ENCODE data around the gene ADARB2. TPM values are rescaled to one million over a fixed set of nuclear protein-coding genes. Genes with fewer than 3 reads are reported as not detected.

Gene ADARB2
- total RNA-seq, 4 donors from 2014 or later: 8.4 to 23.2 (median 19.6) TPM

- no peak for DNase-seq (ENCODE audit: low spot score in 2 of 2)
- no peak overlapping the region for H3K4me3 ChIP-seq
- H3K9me3 ChIP-seq: peaks cover 0 to 15% (median 0%) of the 10 kb centered on the region in 4 donors
- 61 to 68% methylated on average over 7 of the region's 7 CpGs for WGBS, 2 donors
- no peak overlapping the region for H3K27ac ChIP-seq
- TF ChIP-seq CTCF (IDR thresholded peaks at IDR 0.05): no peak
- TF ChIP-seq EP300 (IDR thresholded peaks at IDR 0.05): no peak
- TF ChIP-seq POLR2A (IDR thresholded peaks at IDR 0.05): no peak
- no peaks in the 10 kb centered on the region for H3K4me1 ChIP-seq
- no peaks in the 10 kb centered on the region for H3K27me3 ChIP-seq
- no peaks in the 10 kb centered on the region for H3K36me3 ChIP-seq
Measured at GRCh38 chr10:1708746-1709145, 28.6 kb downstream of the ADARB2 start.

- no peaks in the 10 kb centered on the region for H3K27me3 ChIP-seq
- TF ChIP-seq EP300 (IDR thresholded peaks at IDR 0.05) (no peak), POLR2A (IDR thresholded peaks at IDR 0.05) (no peak)
- H3K27ac ChIP-seq: no peak overlapping the region
- DNase-seq (ENCODE audit: low spot score in 2 of 2): no peak
- 35 to 39% methylated on average over 6 of the region's 6 CpGs for WGBS, 2 donors
- H3K36me3 ChIP-seq: no peaks in the 10 kb centered on the region
- H3K4me1 ChIP-seq: no peaks in the 10 kb centered on the region
- no peak overlapping the region for H3K4me3 ChIP-seq
- peaks cover 0 to 18% (median 0%) of the 10 kb centered on the region in 4 donors for H3K9me3 ChIP-seq
Measured at GRCh38 chr10:1706711-1707110, 30.6 kb downstream of the ADARB2 start.

- WGBS, 2 donors: 78 to 85% methylated on average over 3 of the region's 3 CpGs
- no peaks in the 10 kb centered on the region for H3K27me3 ChIP-seq
- H3K27ac ChIP-seq: no peak overlapping the region
- H3K4me3 ChIP-seq: no peak overlapping the region
- no peaks in the 10 kb centered on the region for H3K36me3 ChIP-seq
- no peak for DNase-seq (ENCODE audit: low spot score in 2 of 2)
- TF ChIP-seq POLR2A (IDR thresholded peaks at IDR 0.05): no peak
- TF ChIP-seq CTCF (IDR thresholded peaks at IDR 0.05): no peak
- TF ChIP-seq EP300 (IDR thresholded peaks at IDR 0.05): no peak
- H3K9me3 ChIP-seq: peaks cover 0 to 18% (median 0%) of the 10 kb centered on the region in 4 donors
- no peaks in the 10 kb centered on the region for H3K4me1 ChIP-seq
Measured at GRCh38 chr10:1706256-1706655, 31.1 kb downstream of the ADARB2 start.

DNA sequence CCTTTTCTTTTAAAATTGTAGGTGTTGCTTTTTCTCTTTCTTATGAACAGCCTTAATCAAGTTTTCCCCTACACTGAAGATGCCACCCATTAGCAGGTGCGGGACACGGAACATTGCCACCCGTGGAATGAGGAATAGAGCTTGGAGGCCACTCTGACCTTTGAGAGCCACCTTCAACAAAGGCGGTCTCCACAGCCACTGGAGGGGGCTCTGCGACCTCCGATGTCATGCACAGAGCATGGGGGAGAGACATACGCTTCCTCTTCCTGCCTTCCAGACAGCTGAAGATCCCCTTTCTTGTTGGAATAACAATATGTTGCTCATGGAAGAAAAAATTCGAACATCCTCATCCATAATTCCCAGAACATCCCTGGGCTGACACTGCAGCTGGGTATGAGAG is 39.1 kb downstream of the ADARB2 start:
- Histone ChIP-seq H3K36me3 (no peaks in the 10 kb centered on the region), H3K27ac (no peak overlapping the region), H3K4me1 (no peaks in the 10 kb centered on the region), H3K4me3 (no peak overlapping the region), H3K27me3 (no peaks in the 10 kb centered on the region), H3K9me3 (peaks cover 0 to 8% (median 0%) of the 10 kb centered on the region in 4 donors)
- TF ChIP-seq CTCF (IDR thresholded peaks at IDR 0.05) (no peak), POLR2A (IDR thresholded peaks at IDR 0.05) (no peak)
- no peak for DNase-seq (ENCODE audit: low spot score in 2 of 2)
- WGBS, 2 donors: 79 to 87% methylated on average over 8 of the region's 8 CpGs

DNA sequence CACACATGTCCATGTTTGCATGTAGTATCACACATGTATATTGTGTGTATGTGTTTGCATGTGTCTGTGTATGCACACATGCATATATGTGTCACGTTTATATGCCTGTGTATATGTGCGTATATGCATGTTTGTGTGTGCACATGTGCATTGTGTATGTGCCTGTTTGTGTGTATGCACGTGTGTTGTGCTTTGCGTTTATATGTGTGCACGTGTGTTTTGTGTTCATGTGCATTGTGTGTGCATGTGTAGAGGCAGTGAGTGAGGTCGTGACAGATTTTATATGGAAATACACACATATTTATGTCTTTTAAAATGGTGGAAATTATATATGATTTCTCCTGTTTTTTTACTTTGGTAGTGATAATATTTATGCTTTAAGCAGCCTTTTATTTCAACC is 41.2 kb downstream of the ADARB2 start:
- H3K4me3 ChIP-seq: no peak overlapping the region
- H3K36me3 ChIP-seq: no peaks in the 10 kb centered on the region
- TF ChIP-seq EP300 (IDR thresholded peaks at IDR 0.05) (no peak), CTCF (IDR thresholded peaks at IDR 0.05) (no peak), POLR2A (IDR thresholded peaks at IDR 0.05) (no peak)
- H3K4me1 ChIP-seq: no peaks in the 10 kb centered on the region
- WGBS, 2 donors: 94 to 96% methylated on average over 6 of the region's 6 CpGs
- H3K27ac ChIP-seq: no peak overlapping the region
- DNase-seq (ENCODE audit: low spot score in 2 of 2): no peak
- no peaks in the 10 kb centered on the region for H3K27me3 ChIP-seq
- H3K9me3 ChIP-seq: peaks cover 0 to 8% (median 0%) of the 10 kb centered on the region in 4 donors

GRCh38 chr10:1690086-1690485 is 47.2 kb downstream of the ADARB2 start:
- Histone ChIP-seq H3K27me3 (no peaks in the 10 kb centered on the region), H3K4me1 (peaks cover 0 to 9% (median 0%) of the 10 kb centered on the region in 4 donors), H3K4me3 (no peak overlapping the region), H3K36me3 (no peaks in the 10 kb centered on the region), H3K9me3 (no peaks in the 10 kb centered on the region), H3K27ac (no peak overlapping the region)
- WGBS, 2 donors: 51 to 60% methylated on average over 5 of the region's 5 CpGs
- DNase-seq (ENCODE audit: low spot score in 2 of 2): no peak
- no peak for TF ChIP-seq CTCF (IDR thresholded peaks at IDR 0.05)
- TF ChIP-seq EP300 (IDR thresholded peaks at IDR 0.05): no peak
- TF ChIP-seq POLR2A (IDR thresholded peaks at IDR 0.05): no peak
